Stimulated activated memory B cell treated with anti-CD40 and anti-IgM and Interleukin-4, amounts not matched to agents 10 μg/mL and 1 μg/mL and 100 μg/mL, for 72 hours (primary cell): ENCODE data around the gene CTRB1.

Experiments used
- ATAC-seq: fragments of 150-1000 bp; cut with Tn5 transposase; 2 replicates; pipeline ENCODE4 v1.10.0; 2021
- H3K27ac Mint-ChIP-seq: one replicate; pipeline ENCODE4 v1.8.0; 2022; ENCODE audit warnings: mild to moderate bottlenecking, mixed read lengths
- H3K27me3 Mint-ChIP-seq: one replicate; pipeline ENCODE4 v1.8.0; 2022; ENCODE audit warnings: mixed read lengths
- H3K36me3 Mint-ChIP-seq: one replicate; pipeline ENCODE4 v1.8.0; 2022; ENCODE audit warnings: mixed read lengths
- H3K4me1 Mint-ChIP-seq: one replicate; pipeline ENCODE4 v1.8.0; 2022; ENCODE audit warnings: mixed read lengths
- H3K4me3 Mint-ChIP-seq: one replicate; pipeline ENCODE4 v1.8.0; 2022; ENCODE audit warnings: mild to moderate bottlenecking, moderate library complexity, mixed read lengths
- H3K9me3 Mint-ChIP-seq: one replicate; pipeline ENCODE4 v1.8.0; 2022; ENCODE audit warnings: mixed read lengths

The CTRB1 gene

GRCh38 chr16:75228143-75228976 lies 9.6 kb downstream of the CTRB1 start:
- ATAC-seq = no peak
- Mint-ChIP-seq H3K4me1 (no peaks in the 10 kb centered on the region), H3K27me3 (peaks cover 92% of the 10 kb centered on the region), H3K9me3 (no peaks in the 10 kb centered on the region), H3K36me3 (no peaks in the 10 kb centered on the region), H3K27ac (no peak overlapping the region), H3K4me3 (no peak overlapping the region)

GRCh38 chr16:75229172-75230031 lies 10.6 kb downstream of the CTRB1 start:
- H3K4me1 Mint-ChIP-seq = peaks cover 8% of the 10 kb centered on the region
- H3K4me3 Mint-ChIP-seq = no peak overlapping the region
- H3K9me3 Mint-ChIP-seq = no peaks in the 10 kb centered on the region
- no peak overlapping the region for H3K27ac Mint-ChIP-seq
- no peaks in the 10 kb centered on the region for H3K36me3 Mint-ChIP-seq
- peaks cover 98% of the 10 kb centered on the region for H3K27me3 Mint-ChIP-seq
- ATAC-seq = no peak

GRCh38 chr16:75230471-75231110 lies 11.8 kb downstream of the CTRB1 start:
- ATAC-seq = no peak
- H3K9me3 Mint-ChIP-seq = no peaks in the 10 kb centered on the region
- peaks cover 96% of the 10 kb centered on the region for H3K27me3 Mint-ChIP-seq
- H3K4me1 Mint-ChIP-seq = peaks cover 11% of the 10 kb centered on the region
- H3K4me3 Mint-ChIP-seq = no peak overlapping the region
- no peaks in the 10 kb centered on the region for H3K36me3 Mint-ChIP-seq
- H3K27ac Mint-ChIP-seq = no peak overlapping the region

- no peak overlapping the region for H3K27ac Mint-ChIP-seq
- ATAC-seq = no peak
These were observed 12.8 kb downstream of the CTRB1 start for GRCh38 chr16:75231570-75231969.

GRCh38 chr16:75233611-75233938 lies 14.8 kb downstream of the CTRB1 start:
- H3K36me3 Mint-ChIP-seq = no peaks in the 10 kb centered on the region
- ATAC-seq = no peak
- H3K4me3 Mint-ChIP-seq = no peak overlapping the region
- peaks cover 11% of the 10 kb centered on the region for H3K4me1 Mint-ChIP-seq
- peaks cover 96% of the 10 kb centered on the region for H3K27me3 Mint-ChIP-seq
- H3K27ac Mint-ChIP-seq = no peak overlapping the region
- H3K9me3 Mint-ChIP-seq = no peaks in the 10 kb centered on the region

More at GRCh38 chr16:75231570-75231969, 12.8 kb downstream of the CTRB1 start:
- Mint-ChIP-seq H3K9me3 (no peaks in the 10 kb centered on the region), H3K4me1 (peaks cover 11% of the 10 kb centered on the region), H3K4me3 (no peak overlapping the region), H3K36me3 (no peaks in the 10 kb centered on the region), H3K27me3 (peaks cover 96% of the 10 kb centered on the region)

- Mint-ChIP-seq H3K4me1 (peaks cover 11% of the 10 kb centered on the region), H3K27ac (no peak overlapping the region), H3K36me3 (no peaks in the 10 kb centered on the region), H3K4me3 (no peak overlapping the region), H3K9me3 (no peaks in the 10 kb centered on the region), H3K27me3 (peaks cover 96% of the 10 kb centered on the region)
- no peak for ATAC-seq
These were observed 16.3 kb downstream of the CTRB1 start for GRCh38 chr16:75234856-75235696.

GRCh38 chr16:75235721-75236193 lies 17.0 kb downstream of the CTRB1 start:
- Mint-ChIP-seq H3K27me3 (peaks cover 96% of the 10 kb centered on the region), H3K27ac (no peak overlapping the region), H3K4me3 (no peak overlapping the region), H3K9me3 (no peaks in the 10 kb centered on the region), H3K36me3 (no peaks in the 10 kb centered on the region), H3K4me1 (peaks cover 11% of the 10 kb centered on the region)
- ATAC-seq = peak; percentile 6

- no peak for ATAC-seq
- no peak overlapping the region for H3K4me3 Mint-ChIP-seq
- H3K9me3 Mint-ChIP-seq = no peaks in the 10 kb centered on the region
- H3K36me3 Mint-ChIP-seq = no peaks in the 10 kb centered on the region
- peaks cover 96% of the 10 kb centered on the region for H3K27me3 Mint-ChIP-seq
- no peak overlapping the region for H3K27ac Mint-ChIP-seq
- peaks cover 11% of the 10 kb centered on the region for H3K4me1 Mint-ChIP-seq
These were observed 17.4 kb downstream of the CTRB1 start for GRCh38 chr16:75236232-75236631.

GRCh38 chr16:75236736-75237397 lies 18.1 kb downstream of the CTRB1 start:
- no peaks in the 10 kb centered on the region for H3K36me3 Mint-ChIP-seq
- ATAC-seq = no peak
- H3K27me3 Mint-ChIP-seq = peaks cover 96% of the 10 kb centered on the region
- peaks cover 11% of the 10 kb centered on the region for H3K4me1 Mint-ChIP-seq
- H3K27ac Mint-ChIP-seq = no peak overlapping the region
- H3K9me3 Mint-ChIP-seq = no peaks in the 10 kb centered on the region
- no peak overlapping the region for H3K4me3 Mint-ChIP-seq

GRCh38 chr16:75237398-75238131 lies 18.8 kb downstream of the CTRB1 start:
- no peak for ATAC-seq
- H3K36me3 Mint-ChIP-seq = no peaks in the 10 kb centered on the region
- no peak overlapping the region for H3K4me3 Mint-ChIP-seq
- H3K27ac Mint-ChIP-seq = no peak overlapping the region
- H3K27me3 Mint-ChIP-seq = peaks cover 98% of the 10 kb centered on the region
- no peaks in the 10 kb centered on the region for H3K9me3 Mint-ChIP-seq
- peaks cover 11% of the 10 kb centered on the region for H3K4me1 Mint-ChIP-seq

GRCh38 chr16:75238132-75238852 lies 19.5 kb downstream of the CTRB1 start:
- no peaks in the 10 kb centered on the region for H3K9me3 Mint-ChIP-seq
- no peak overlapping the region for H3K4me3 Mint-ChIP-seq
- H3K4me1 Mint-ChIP-seq = peaks cover 11% of the 10 kb centered on the region
- H3K27ac Mint-ChIP-seq = no peak overlapping the region
- H3K27me3 Mint-ChIP-seq = peaks cover 98% of the 10 kb centered on the region
- H3K36me3 Mint-ChIP-seq = no peaks in the 10 kb centered on the region
- ATAC-seq = no peak

GRCh38 chr16:75238853-75239541 lies 20.2 kb downstream of the CTRB1 start:
- Mint-ChIP-seq H3K9me3 (no peaks in the 10 kb centered on the region), H3K27me3 (peaks cover 98% of the 10 kb centered on the region), H3K36me3 (no peaks in the 10 kb centered on the region), H3K27ac (no peak overlapping the region), H3K4me1 (peaks cover 11% of the 10 kb centered on the region), H3K4me3 (no peak overlapping the region)
- no peak for ATAC-seq
